Measurements from ENCODE around the gene NRTN.
"Not testable (repeated sequence)": the region's sequence is repeated elsewhere in the genome, so short reads cannot be mapped to it uniquely, and the experiment has no call there.

The NRTN gene

DNA sequence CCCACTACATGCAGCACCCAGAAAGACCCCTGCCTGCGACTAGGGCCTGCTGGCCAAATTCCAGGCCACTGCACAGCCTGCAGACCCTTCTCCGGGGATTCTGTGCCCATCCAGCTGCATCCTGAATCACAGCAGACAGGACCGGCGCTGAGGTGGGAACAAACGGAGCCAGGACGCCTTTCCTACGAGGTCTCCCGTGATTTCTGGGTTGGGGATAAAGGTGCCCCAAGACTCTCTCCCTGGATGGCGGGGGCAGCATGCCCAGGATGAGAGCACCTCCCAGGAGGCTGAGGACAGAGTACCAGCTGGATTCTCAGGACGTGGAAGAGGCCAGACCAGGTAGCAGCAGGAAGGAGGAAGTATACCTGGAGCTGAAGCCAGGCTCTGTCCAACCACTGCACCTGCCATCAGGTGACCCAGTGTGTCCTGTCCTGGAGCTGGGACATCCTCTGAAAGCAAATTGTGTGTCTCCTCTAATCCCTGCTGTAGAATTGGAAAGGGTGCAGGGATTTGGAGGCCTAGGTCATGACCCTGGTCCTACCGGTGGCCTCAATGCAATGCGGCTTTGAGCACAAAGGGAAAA is 68.8 kb downstream of the NRTN start:
- ATAC-seq, result no peak

DNA sequence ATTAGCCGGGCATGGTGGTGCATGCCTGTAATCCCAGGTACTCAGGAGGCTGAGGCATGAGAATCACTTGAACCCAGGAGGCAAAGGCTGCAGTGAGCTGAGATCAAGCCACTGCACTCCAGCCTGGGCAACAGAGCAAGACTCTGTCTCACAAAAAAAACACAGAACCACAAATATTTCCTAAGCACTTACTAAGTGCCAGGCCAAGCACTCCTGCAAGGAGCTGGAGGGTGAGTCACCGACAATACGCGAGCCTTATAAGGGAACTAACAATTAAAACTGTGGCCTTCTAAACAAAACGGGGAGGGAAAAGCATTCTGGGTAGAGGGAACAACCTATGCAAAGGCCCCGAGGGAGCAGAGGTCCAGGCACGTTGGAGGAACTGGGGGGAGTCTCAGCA is 69.6 kb downstream of the NRTN start:
- ATAC-seq, result not testable (repeated sequence)

DNA sequence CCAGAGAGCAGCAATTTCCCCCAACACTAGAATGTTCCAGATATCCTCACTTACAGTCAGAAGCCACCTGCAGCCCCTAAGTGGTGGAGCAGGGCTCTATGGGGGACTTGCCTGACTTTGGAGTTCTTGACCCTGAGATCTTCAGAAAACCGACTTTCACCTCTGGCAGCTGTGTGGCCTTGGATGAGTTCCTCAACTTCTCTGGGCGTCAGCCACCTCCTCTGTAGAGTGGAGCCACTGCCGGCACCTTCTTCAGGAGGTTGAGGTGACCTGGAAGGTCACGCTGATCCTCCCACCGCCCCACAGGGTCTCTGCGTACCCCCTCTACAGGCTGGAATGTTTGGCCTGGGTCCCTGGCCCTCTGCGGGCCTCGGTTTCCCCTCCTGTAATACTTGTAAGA is 72.6 kb downstream of the NRTN start:
- ATAC-seq, result no peak

DNA sequence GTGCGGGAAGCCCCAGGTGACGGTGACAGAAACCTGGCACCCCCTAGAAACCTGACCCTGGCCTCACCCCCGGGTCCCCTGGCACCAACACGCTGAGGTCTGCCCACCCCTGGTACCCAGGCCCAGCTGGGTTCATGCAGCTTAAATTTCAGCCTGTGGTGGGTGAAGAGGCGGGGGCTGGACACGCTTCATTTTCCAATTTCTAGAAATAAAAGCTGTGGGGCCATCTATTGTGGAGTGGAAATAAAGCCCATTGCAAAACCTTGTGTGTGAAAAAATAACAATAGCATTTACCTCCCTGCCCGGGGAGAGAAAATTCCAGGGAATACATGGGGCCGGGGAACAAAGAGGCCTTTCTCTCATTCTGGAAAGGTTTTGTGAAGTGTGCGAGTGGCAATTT is 73.0 kb downstream of the NRTN start:
- ATAC-seq, result no peak
